WTC11 (cell line): Measurements from ENCODE around the gene ATXN10. TPM values are rescaled to one million over a fixed set of nuclear protein-coding genes. Genes with fewer than 3 reads are reported as not detected.

Source experiments
- ATAC-seq: fragments of 200-7000 bp; cut with Tn5 transposase; 2 replicates; pipeline ENCODE4 v1.10.0; 2021; ENCODE audit warnings: mild to moderate bottlenecking, moderate library complexity
- CTCF ChIA-PET: fragments of 300-600 bp; sonication (Branson Sonifier 250); formaldehyde crosslinking; loops from one replicate; lab custom pipeline; 2021; ENCODE audit warnings: antibody characterized with exemption; lab: Charles Lee
- POLR2A ChIA-PET: fragments of 350-600 bp; sonication (Branson Sonifier 250); formaldehyde crosslinking; loops from one replicate; lab custom pipeline; 2021; ENCODE audit warnings: antibody characterized with exemption; lab: Charles Lee
- DNase-seq: peaks from one replicate; pipeline ENCODE4 v3.0.0; 2021; ENCODE audit warnings: low spot score
- H3K27ac Mint-ChIP-seq: 2 replicates; pipeline ENCODE4 v1.8.0; 2021; ENCODE audit warnings: mixed read lengths
- H3K27me3 Mint-ChIP-seq: 2 replicates; pipeline ENCODE4 v1.8.0; 2021; ENCODE audit warnings: low read depth, mild to moderate bottlenecking, moderate library complexity, mixed read lengths
- H3K36me3 Mint-ChIP-seq: 2 replicates; pipeline ENCODE4 v1.8.0; 2021; ENCODE audit warnings: mixed read lengths
- H3K4me1 Mint-ChIP-seq: 2 replicates; pipeline ENCODE4 v1.8.0; 2022; ENCODE audit warnings: mixed read lengths
- H3K4me3 Mint-ChIP-seq: 2 replicates; pipeline ENCODE4 v1.8.0; 2021; ENCODE audit warnings: mild to moderate bottlenecking, moderate library complexity, mixed read lengths
- H3K9me3 Mint-ChIP-seq: 2 replicates; pipeline ENCODE4 v1.8.0; 2021; ENCODE audit warnings: mixed read lengths
- FOXK1 ChIP-seq: sonication (generic); formaldehyde crosslinking; IDR thresholded peaks from 2 replicates; pipeline ENCODE4 v1.8.0; 2022; ENCODE audit warnings: mild to moderate bottlenecking, moderate library complexity, missing genetic modification reagents
- FOXP1 ChIP-seq: sonication (generic); formaldehyde crosslinking; IDR thresholded peaks from 2 replicates; pipeline ENCODE4 v1.8.0; 2022; ENCODE audit warnings: missing genetic modification reagents, mild to moderate bottlenecking, moderate library complexity, borderline replicate concordance
- NFYB ChIP-seq: sonication (generic); formaldehyde crosslinking; conservative IDR thresholded peaks from 2 replicates; pipeline ENCODE4 v1.8.0; 2022; ENCODE audit warnings: low read depth, missing genetic modification reagents
- NR2C2 ChIP-seq: sonication (generic); formaldehyde crosslinking; IDR thresholded peaks from 2 replicates; pipeline ENCODE4 v1.8.0; 2022; ENCODE audit warnings: mild to moderate bottlenecking, missing genetic modification reagents
- OVOL2 ChIP-seq: fragments of 250-450 bp; sonication (Bioruptor Pico); IDR thresholded peaks from 2 replicates; pipeline ENCODE4 v1.9.0; 2021; ENCODE audit warnings: mild to moderate bottlenecking, borderline replicate concordance
- SMAD3 ChIP-seq: sonication (generic); formaldehyde crosslinking; IDR thresholded peaks from 2 replicates; pipeline ENCODE4 v1.8.0; 2022; ENCODE audit warnings: missing genetic modification reagents, mild to moderate bottlenecking, borderline replicate concordance
- TCF7 ChIP-seq: sonication (generic); formaldehyde crosslinking; IDR thresholded peaks from 2 replicates; pipeline ENCODE4 v1.8.0; 2022; ENCODE audit warnings: mild to moderate bottlenecking, low read depth, missing genetic modification reagents, moderate library complexity
- TEAD4 ChIP-seq: sonication (generic); formaldehyde crosslinking; IDR thresholded peaks from 2 replicates; pipeline ENCODE4 v1.8.0; 2022; ENCODE audit warnings: mild to moderate bottlenecking, missing genetic modification reagents
- TP53 ChIP-seq: sonication (generic); formaldehyde crosslinking; IDR thresholded peaks from 2 replicates; pipeline ENCODE4 v1.8.1; 2023; ENCODE audit warnings: mild to moderate bottlenecking, missing genetic modification reagents
- ZNF121 ChIP-seq: sonication (generic); formaldehyde crosslinking; IDR thresholded peaks from 2 replicates; pipeline ENCODE4 v1.8.0; 2023; ENCODE audit warnings: missing genetic modification reagents
- ZNF671 ChIP-seq: fragments of 250-450 bp; sonication (Bioruptor Pico); IDR thresholded peaks from 2 replicates; pipeline ENCODE4 v1.8.0; 2021; ENCODE audit warnings: mild to moderate bottlenecking
- total RNA-seq: library from RNA; stranded (reverse); gene quantifications from 3 replicates; pipeline ENCODE4 v1.2.3, GENCODE V29; 2021
- TF ChIP-seq, protein P1 (sequence below): sonication (generic); formaldehyde crosslinking; IDR thresholded peaks from 2 replicates; pipeline ENCODE4 v1.8.0; 2022; ENCODE audit warnings: missing genetic modification reagents
- TF ChIP-seq, protein P2 (sequence below): sonication (generic); formaldehyde crosslinking; IDR thresholded peaks from 2 replicates; pipeline ENCODE4 v1.8.1; 2023; ENCODE audit warnings: mild to moderate bottlenecking, missing genetic modification reagents, borderline replicate concordance
- TF ChIP-seq, protein P3 (sequence below): sonication (generic); formaldehyde crosslinking; IDR thresholded peaks from 2 replicates; pipeline ENCODE4 v1.8.1; 2023; ENCODE audit warnings: mild to moderate bottlenecking, missing genetic modification reagents, moderate library complexity
- TF ChIP-seq, protein P4 (sequence below): sonication (generic); formaldehyde crosslinking; IDR thresholded peaks from 2 replicates; pipeline ENCODE4 v1.8.0; 2023; ENCODE audit warnings: mild to moderate bottlenecking, missing genetic modification reagents
- TF ChIP-seq, protein P5 (sequence below): fragments of 250-450 bp; sonication (Bioruptor Pico); IDR thresholded peaks from 2 replicates; pipeline ENCODE4 v1.9.0; 2021; ENCODE audit warnings: mild to moderate bottlenecking, borderline replicate concordance

The ATXN10 gene
- total RNA-seq, 1 experiment from 2014 or later = 185 TPM

DNA sequence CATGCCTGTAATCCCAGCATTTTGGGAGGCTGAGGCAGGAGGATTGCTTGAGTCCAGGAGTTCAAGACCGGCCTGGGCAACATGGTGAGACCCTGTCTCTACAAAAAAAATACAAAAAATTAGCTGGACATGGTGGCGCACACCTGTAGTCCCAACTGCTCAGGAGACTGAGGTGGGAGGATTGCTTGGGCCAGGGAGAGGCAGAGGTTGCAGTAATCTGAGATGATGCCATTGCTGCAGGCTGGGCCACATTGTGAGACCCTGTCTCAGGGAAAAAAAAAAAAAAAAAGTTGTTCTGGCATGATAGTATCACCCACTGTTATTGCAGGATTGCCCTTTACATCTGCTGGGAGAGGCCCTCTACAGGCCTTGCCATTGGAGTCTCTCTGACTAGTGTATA lies 18.4 kb downstream of the ATXN10 start:
- Mint-ChIP-seq H3K36me3 (peaks cover 34% of the 10 kb centered on the region), H3K9me3 (no peaks in the 10 kb centered on the region), H3K4me1 (peaks cover 27% of the 10 kb centered on the region), H3K27me3 (no peaks in the 10 kb centered on the region; the same call in 1 of the 2 replicates), H3K4me3 (no peak overlapping the region), H3K27ac (no peak overlapping the region)
- DNase-seq = no peak
- ChIA-PET POLR2A (no interaction called here), CTCF (no interaction called here)
- ATAC-seq = no peak
- peak; percentile 57 for TF ChIP-seq ZNF121 (CRISPR knock-in tag)
- TF ChIP-seq, protein P1, sequence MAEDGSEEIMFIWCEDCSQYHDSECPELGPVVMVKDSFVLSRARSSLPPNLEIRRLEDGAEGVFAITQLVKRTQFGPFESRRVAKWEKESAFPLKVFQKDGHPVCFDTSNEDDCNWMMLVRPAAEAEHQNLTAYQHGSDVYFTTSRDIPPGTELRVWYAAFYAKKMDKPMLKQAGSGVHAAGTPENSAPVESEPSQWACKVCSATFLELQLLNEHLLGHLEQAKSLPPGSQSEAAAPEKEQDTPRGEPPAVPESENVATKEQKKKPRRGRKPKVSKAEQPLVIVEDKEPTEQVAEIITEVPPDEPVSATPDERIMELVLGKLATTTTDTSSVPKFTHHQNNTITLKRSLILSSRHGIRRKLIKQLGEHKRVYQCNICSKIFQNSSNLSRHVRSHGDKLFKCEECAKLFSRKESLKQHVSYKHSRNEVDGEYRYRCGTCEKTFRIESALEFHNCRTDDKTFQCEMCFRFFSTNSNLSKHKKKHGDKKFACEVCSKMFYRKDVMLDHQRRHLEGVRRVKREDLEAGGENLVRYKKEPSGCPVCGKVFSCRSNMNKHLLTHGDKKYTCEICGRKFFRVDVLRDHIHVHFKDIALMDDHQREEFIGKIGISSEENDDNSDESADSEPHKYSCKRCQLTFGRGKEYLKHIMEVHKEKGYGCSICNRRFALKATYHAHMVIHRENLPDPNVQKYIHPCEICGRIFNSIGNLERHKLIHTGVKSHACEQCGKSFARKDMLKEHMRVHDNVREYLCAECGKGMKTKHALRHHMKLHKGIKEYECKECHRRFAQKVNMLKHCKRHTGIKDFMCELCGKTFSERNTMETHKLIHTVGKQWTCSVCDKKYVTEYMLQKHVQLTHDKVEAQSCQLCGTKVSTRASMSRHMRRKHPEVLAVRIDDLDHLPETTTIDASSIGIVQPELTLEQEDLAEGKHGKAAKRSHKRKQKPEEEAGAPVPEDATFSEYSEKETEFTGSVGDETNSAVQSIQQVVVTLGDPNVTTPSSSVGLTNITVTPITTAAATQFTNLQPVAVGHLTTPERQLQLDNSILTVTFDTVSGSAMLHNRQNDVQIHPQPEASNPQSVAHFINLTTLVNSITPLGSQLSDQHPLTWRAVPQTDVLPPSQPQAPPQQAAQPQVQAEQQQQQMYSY = no peak

DNA sequence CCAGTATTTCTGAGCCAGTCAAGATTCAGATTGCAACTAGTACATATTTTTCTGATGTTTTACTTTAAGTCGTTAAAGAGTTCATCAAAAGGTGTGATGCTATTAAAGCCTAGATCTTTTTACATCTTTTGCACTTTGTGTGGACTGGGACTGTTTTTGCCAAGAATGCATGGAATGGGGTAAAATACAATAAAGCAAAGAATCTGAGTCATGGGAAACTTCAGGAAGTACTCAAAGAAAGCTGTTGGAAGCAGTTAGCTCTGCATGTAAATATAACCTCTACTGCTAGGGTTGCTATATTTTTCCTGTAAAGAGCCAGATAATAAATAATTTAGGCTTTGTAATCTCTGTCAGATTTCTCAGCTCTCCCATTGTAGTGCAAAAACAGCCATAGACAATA lies 20.9 kb downstream of the ATXN10 start:
- Mint-ChIP-seq H3K9me3 (no peaks in the 10 kb centered on the region), H3K27ac (peak overlapping the region; percentile 67), H3K36me3 (peaks cover 42% of the 10 kb centered on the region), H3K27me3 (no peaks in the 10 kb centered on the region; the same call in 1 of the 2 replicates), H3K4me1 (peaks cover 20% of the 10 kb centered on the region), H3K4me3 (no peak overlapping the region)
- TF ChIP-seq TP53 (CRISPR knock-in tag) = no peak
- ATAC-seq (no peak), DNase-seq (no peak)
- ChIA-PET POLR2A (no interaction called here), CTCF (interaction anchor here (1.7 kb wide), 1 partner anchor 139 kb away, joined by 4 read pairs; no protein-coding TSS in a partner anchor)

DNA sequence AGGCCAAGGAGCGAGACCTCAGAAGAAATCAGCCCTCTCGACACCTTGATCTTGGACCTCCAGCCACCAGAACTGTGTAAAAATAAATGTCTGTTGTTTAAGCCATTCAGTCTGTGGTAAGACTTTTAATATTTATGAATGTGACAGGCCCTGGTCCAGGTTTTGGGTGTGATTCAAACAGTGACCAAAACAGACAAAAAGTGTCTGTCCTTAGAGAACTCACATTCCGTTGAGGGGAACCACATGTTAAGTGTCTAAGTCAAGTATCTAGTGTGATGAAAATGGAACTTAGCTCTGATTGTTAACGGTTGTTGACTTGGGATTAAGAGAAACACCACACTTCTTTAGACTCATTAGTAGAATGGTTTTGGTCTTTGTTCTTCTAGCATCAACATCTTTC lies 22.2 kb downstream of the ATXN10 start:
- peaks cover 14% of the 10 kb centered on the region for H3K4me1 Mint-ChIP-seq
- H3K4me3 Mint-ChIP-seq = no peak overlapping the region
- no peak for ATAC-seq
- H3K36me3 Mint-ChIP-seq = peaks cover 48% of the 10 kb centered on the region
- ChIA-PET POLR2A (no interaction called here), CTCF (no interaction called here)
- no peaks in the 10 kb centered on the region; the same call in 1 of the 2 replicates for H3K27me3 Mint-ChIP-seq
- H3K9me3 Mint-ChIP-seq = no peaks in the 10 kb centered on the region
- H3K27ac Mint-ChIP-seq = peak overlapping the region; percentile 65; the same call in 1 of the 2 replicates
- no peak for DNase-seq
- TF ChIP-seq FOXP1 (CRISPR knock-in tag) (no peak), OVOL2 (no peak), NFYB (CRISPR knock-in tag) (no peak), SMAD3 (CRISPR knock-in tag) (no peak), TP53 (CRISPR knock-in tag) (no peak), TCF7 (CRISPR knock-in tag) (no peak), FOXK1 (no peak), NR2C2 (CRISPR knock-in tag) (no peak), TEAD4 (CRISPR knock-in tag) (no peak), ZNF671 (CRISPR knock-in tag) (no peak)
- TF ChIP-seq, protein P2, sequence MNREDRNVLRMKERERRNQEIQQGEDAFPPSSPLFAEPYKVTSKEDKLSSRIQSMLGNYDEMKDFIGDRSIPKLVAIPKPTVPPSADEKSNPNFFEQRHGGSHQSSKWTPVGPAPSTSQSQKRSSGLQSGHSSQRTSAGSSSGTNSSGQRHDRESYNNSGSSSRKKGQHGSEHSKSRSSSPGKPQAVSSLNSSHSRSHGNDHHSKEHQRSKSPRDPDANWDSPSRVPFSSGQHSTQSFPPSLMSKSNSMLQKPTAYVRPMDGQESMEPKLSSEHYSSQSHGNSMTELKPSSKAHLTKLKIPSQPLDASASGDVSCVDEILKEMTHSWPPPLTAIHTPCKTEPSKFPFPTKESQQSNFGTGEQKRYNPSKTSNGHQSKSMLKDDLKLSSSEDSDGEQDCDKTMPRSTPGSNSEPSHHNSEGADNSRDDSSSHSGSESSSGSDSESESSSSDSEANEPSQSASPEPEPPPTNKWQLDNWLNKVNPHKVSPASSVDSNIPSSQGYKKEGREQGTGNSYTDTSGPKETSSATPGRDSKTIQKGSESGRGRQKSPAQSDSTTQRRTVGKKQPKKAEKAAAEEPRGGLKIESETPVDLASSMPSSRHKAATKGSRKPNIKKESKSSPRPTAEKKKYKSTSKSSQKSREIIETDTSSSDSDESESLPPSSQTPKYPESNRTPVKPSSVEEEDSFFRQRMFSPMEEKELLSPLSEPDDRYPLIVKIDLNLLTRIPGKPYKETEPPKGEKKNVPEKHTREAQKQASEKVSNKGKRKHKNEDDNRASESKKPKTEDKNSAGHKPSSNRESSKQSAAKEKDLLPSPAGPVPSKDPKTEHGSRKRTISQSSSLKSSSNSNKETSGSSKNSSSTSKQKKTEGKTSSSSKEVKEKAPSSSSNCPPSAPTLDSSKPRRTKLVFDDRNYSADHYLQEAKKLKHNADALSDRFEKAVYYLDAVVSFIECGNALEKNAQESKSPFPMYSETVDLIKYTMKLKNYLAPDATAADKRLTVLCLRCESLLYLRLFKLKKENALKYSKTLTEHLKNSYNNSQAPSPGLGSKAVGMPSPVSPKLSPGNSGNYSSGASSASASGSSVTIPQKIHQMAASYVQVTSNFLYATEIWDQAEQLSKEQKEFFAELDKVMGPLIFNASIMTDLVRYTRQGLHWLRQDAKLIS (CRISPR knock-in tag) = no peak
- TF ChIP-seq, protein P3, sequence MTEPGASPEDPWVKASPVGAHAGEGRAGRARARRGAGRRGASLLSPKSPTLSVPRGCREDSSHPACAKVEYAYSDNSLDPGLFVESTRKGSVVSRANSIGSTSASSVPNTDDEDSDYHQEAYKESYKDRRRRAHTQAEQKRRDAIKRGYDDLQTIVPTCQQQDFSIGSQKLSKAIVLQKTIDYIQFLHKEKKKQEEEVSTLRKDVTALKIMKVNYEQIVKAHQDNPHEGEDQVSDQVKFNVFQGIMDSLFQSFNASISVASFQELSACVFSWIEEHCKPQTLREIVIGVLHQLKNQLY (CRISPR knock-in tag) = no peak
- TF ChIP-seq, protein P4, sequence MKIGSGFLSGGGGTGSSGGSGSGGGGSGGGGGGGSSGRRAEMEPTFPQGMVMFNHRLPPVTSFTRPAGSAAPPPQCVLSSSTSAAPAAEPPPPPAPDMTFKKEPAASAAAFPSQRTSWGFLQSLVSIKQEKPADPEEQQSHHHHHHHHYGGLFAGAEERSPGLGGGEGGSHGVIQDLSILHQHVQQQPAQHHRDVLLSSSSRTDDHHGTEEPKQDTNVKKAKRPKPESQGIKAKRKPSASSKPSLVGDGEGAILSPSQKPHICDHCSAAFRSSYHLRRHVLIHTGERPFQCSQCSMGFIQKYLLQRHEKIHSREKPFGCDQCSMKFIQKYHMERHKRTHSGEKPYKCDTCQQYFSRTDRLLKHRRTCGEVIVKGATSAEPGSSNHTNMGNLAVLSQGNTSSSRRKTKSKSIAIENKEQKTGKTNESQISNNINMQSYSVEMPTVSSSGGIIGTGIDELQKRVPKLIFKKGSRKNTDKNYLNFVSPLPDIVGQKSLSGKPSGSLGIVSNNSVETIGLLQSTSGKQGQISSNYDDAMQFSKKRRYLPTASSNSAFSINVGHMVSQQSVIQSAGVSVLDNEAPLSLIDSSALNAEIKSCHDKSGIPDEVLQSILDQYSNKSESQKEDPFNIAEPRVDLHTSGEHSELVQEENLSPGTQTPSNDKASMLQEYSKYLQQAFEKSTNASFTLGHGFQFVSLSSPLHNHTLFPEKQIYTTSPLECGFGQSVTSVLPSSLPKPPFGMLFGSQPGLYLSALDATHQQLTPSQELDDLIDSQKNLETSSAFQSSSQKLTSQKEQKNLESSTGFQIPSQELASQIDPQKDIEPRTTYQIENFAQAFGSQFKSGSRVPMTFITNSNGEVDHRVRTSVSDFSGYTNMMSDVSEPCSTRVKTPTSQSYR = no peak
- TF ChIP-seq, protein P5, sequence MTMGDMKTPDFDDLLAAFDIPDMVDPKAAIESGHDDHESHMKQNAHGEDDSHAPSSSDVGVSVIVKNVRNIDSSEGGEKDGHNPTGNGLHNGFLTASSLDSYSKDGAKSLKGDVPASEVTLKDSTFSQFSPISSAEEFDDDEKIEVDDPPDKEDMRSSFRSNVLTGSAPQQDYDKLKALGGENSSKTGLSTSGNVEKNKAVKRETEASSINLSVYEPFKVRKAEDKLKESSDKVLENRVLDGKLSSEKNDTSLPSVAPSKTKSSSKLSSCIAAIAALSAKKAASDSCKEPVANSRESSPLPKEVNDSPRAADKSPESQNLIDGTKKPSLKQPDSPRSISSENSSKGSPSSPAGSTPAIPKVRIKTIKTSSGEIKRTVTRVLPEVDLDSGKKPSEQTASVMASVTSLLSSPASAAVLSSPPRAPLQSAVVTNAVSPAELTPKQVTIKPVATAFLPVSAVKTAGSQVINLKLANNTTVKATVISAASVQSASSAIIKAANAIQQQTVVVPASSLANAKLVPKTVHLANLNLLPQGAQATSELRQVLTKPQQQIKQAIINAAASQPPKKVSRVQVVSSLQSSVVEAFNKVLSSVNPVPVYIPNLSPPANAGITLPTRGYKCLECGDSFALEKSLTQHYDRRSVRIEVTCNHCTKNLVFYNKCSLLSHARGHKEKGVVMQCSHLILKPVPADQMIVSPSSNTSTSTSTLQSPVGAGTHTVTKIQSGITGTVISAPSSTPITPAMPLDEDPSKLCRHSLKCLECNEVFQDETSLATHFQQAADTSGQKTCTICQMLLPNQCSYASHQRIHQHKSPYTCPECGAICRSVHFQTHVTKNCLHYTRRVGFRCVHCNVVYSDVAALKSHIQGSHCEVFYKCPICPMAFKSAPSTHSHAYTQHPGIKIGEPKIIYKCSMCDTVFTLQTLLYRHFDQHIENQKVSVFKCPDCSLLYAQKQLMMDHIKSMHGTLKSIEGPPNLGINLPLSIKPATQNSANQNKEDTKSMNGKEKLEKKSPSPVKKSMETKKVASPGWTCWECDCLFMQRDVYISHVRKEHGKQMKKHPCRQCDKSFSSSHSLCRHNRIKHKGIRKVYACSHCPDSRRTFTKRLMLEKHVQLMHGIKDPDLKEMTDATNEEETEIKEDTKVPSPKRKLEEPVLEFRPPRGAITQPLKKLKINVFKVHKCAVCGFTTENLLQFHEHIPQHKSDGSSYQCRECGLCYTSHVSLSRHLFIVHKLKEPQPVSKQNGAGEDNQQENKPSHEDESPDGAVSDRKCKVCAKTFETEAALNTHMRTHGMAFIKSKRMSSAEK (CRISPR knock-in tag) = no peak
